ENCODE measurements around the gene PAX3.
"Not testable (repeated sequence)": the region's sequence is repeated elsewhere in the genome, so short reads cannot be mapped to it uniquely, and the experiment has no call there.

Gene PAX3

DNA sequence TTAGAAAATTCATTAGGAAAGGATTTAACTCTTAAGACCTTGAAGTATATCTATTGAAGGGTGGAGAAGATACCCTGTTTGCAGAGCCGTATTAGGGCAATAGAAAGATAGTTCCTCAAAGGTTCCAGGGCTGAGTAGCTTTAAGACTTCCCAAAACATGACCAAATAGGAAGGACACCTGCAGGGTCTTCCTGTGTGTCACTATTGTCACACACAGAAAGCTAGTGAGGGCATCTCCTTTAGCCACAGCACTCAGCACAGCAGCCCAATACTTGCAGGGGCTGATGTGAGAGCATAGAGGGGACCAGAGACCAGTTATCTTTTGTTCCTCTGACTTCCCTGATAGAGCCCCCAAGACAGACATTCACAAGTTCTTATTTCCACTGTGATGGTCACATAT, 93.7 kb downstream of the PAX3 start:
- no peak for DNase-seq

- no peak for DNase-seq
These were observed 95.8 kb downstream of the PAX3 start for GRCh38 chr2:222203041-222203440.

DNA sequence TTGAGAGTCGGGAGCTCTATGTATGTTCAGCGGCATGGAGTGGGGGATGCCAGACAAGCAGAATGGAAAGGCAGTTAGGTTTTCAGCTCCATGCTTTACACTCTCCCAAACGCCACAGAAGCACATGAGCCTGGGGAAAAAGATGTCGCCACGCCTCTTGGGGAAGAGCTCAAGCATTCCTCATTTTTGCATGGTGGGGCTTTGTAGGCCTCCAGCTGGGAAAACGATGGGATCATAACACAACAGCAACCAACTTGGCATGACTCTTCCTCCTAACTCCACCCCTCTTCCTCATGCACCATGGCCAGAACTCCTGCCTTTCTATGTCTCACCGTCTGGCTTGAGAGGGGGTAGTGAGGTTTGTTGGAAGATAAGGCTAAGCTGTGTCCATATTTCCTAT, 102.6 kb downstream of the PAX3 start:
- no peak for DNase-seq

DNA sequence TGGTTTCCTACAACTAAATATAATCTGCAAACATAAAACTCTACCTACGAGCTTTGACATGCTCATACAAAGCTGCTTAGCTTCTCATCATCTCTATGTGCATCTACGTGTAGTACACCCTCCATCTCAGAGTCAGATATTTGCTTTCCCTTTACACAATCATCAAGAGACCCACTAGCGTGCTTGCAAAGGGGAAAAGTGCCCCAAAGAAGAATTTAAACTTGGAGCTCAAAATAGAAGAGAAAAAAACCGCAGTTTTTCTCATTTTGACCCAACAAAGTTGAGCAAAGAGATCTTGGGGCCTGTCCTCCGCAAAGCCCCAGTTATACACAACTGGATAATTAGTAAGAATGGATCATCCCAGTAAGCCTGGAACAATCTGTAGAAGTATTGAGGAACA, 104.1 kb downstream of the PAX3 start:
- DNase-seq = no peak

DNA sequence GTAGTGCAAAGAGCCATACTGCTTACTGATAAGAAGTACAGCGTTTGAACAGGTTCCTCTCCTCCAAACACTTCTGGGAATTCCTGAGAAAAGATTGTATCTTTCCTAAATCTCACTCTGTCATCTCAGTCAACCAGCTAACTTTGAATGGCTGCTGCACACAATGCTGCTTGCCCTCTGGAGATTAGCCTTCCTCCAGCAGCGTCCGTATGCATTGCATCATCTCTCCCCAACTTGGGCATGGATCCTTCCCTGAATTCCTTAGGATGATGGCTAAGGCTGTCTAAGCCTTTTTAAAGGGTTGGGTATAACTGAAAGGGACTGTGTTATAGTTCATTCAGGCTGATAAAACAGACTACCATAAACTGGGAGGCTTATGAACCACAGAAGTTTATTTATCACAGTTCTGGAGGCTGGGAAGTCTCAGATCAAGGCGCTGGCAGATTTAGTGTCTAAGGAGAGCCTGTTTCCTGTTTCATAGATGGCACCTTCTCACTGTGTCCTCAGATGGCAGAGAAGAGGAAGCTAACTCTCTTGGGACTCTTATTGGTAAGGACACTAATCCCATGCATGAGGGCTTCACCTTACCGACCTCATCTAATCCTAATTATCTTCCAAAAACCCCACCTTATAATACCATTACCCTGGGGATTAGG, 105.3 kb downstream of the PAX3 start:
- DNase-seq = no peak

DNA sequence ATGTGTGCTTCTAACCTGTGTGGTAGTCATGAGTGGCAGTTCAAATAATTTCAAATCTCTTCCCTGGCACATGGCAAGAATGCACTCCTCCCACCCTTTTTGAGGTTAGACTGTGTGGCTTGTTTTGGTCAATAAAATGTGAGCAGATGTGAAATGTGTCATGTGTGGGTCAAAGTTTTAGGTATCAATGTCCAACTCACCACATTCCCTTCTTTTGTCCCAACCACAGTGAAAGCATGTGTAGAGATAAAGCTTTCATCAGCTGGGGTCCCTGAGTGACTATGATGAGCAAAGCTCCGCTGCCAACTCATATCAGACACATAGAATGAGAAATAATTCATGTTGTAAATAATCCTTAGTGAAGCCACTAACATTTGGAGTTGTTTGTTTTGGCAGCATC, 118.2 kb downstream of the PAX3 start:
- no peak for DNase-seq

DNA sequence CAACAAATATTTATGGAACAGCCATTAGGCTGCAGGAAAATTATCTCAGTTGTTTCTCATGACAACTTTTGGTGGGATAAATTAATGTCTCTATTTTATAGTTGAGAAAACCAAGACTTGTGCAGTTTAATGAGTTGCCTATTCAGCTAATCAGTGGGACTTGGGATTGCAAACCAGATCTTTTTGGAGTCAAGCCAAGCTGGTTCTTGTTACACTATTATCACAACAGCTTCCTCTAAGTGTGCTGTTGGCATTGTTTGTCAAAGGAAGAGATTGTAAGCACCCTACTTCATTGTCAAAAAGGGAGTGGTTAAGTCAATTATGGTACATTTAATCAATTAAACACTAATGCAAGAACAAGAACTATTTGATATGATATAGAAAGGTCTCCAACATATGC, 119.2 kb downstream of the PAX3 start:
- DNase-seq = no peak

GRCh38 chr2:222178450-222178849, 120.3 kb downstream of the PAX3 start:
- no peak for DNase-seq

DNA sequence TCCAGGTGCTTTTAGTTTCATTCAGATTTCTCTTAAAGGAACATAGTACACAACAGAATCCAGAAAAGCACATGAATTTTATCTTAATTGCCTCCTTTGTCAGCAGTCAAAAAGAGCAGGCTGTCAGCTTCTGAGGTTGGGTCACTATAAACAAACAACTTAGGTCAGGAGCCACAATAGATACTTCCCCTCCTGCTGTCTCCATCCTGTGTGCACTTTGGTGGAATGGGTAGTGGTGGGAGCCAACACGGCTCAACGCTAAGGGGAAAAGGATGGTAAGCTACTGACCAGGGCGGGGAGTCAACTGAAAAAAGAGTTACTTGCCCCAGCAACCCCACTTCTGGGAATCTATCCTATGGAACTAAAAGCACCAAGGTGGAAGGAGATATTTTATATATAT, 121.9 kb downstream of the PAX3 start:
- no peak for DNase-seq

DNA sequence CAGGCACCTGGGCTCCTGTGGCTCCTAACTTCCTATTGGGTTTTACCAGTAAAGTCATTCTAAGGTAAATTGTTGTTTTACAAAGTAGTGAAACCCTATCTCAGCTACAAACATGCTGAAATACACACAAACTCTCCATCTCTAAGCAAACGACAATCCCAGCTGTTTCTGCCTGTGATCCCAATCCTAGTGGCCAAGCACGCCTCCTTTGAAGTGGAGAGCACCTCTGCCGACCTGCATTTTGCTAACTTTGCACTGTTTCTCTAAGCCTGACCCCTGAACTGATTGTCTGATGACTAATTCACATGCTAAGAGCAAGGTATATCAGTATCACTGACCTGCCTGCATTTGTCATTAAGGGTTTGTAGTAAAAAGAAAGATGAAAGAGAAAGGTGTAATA, 124.3 kb downstream of the PAX3 start:
- DNase-seq = no peak

DNA sequence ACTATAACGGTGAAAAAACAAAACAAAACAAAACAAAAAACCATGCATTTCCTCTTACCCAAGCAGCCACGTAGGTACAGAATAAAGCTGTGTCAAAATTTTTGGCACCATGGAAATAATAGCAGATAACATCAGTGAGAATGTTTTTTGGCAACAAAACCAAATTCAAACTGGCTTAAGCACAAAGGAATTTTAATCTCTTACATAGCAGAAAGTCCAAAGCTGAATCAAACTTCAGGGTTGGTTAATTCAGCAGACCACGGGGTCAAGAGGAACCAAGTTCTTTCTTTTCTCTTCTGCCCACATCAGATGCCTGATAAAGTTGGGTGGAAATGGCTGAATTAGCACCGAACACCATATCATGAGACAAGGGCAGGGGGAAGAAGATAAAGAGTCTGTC, 129.5 kb downstream of the PAX3 start:
- no peak for DNase-seq

DNA sequence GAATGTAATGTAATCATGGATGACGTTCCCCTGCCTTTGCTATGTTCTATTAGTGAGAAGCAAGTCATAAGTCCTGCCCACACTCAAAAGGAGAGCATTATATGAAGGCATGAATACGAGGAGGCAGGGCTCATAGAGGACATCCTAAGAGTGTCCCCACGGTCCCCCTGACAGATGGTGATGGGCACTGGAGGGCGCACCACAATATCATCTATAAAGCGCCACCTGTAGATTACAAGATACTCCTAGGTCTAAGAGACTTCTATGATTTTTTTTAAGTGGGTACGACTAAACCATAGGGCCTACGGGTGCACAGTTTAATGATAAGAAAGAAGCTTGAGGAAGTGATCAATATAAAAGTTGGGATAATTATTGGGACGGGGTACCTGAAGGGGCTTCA, 131.0 kb downstream of the PAX3 start:
- no peak for DNase-seq

- DNase-seq = no peak
These were observed 137.9 kb downstream of the PAX3 start for GRCh38 chr2:222160944-222161343.

DNA sequence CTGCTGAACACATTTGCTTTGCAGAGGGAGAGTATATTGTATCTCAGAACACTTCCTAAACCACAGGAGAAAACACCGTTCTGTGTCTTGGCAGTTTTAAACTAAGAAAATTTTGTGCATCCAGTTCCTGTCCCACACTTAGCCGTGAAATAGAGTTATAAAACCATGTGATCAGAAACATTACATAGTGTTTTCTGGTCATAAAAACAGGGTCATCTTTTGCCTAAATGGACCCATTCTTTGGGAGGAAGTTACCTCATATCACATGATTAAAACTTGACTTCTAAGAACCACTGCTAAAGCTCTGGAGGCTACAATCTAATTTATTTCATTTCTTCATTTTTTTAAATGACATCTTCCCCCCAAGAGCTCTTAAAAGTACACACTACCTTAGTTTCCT, 138.7 kb downstream of the PAX3 start:
- no peak for DNase-seq

- DNase-seq = no peak
These were observed 139.6 kb downstream of the PAX3 start for GRCh38 chr2:222159221-222159620.

GRCh38 chr2:222155003-222155664, 143.7 kb downstream of the PAX3 start:
- not testable (repeated sequence) for DNase-seq

Data from stimulated activated CD4-positive, alpha-beta T cell treated with anti-CD3 and anti-CD28 coated beads, Interleukin-12 subunit alpha, Interleukin-12 subunit beta, amount 100 ng/mL, for 4 hours (primary cell).